Measurements from ENCODE around the gene C17orf50.
A peak's percentile ranks its signal among the peaks of the same experiment; 100 is the strongest.

The C17orf50 gene

GRCh38 chr17:35760587-35760986 is at the start of gene C17orf50:
Gene C17orf50 (plus strand): TSS chr17:35760887. CDS start chr17:35760942, 55 bp downstream.
- in situ Hi-C loops (cut with HindIII; ENCODE audit: low sequenced_read_pairs) = no loop called here
- no peak for TF ChIP-seq CTCF (IDR thresholded peaks at IDR 0.05; ENCODE audit: low read depth, low read length, missing control alignments)
- no peak for DNase-seq (ENCODE audit: low read depth)
- no peak within 1 kb of the TSS for H3K4me3 ChIP-seq (ENCODE audit: low read depth, low read length)

GRCh38 chr17:35710950-35711349 is 49.7 kb upstream of the C17orf50 start:
- in situ Hi-C loops (cut with HindIII; ENCODE audit: low sequenced_read_pairs) = no loop called here
- DNase-seq (ENCODE audit: low read depth) = no peak
- H3K4me3 ChIP-seq (ENCODE audit: low read depth, low read length) = no peak overlapping the region
- TF ChIP-seq CTCF (IDR thresholded peaks at IDR 0.05; ENCODE audit: low read depth, low read length, missing control alignments) = no peak

- in situ Hi-C loops (cut with HindIII; ENCODE audit: low sequenced_read_pairs) = no loop called here
- peak; percentile 95 for DNase-seq (ENCODE audit: low read depth)
- no peak overlapping the region for H3K4me3 ChIP-seq (ENCODE audit: low read depth, low read length)
- TF ChIP-seq CTCF (IDR thresholded peaks at IDR 0.05; ENCODE audit: low read depth, low read length, missing control alignments) = no peak
These were observed 47.5 kb upstream of the C17orf50 start for GRCh38 chr17:35713069-35713728.

GRCh38 chr17:35714988-35715387 is 45.7 kb upstream of the C17orf50 start:
- in situ Hi-C loops (cut with HindIII; ENCODE audit: low sequenced_read_pairs) = no loop called here
- no peak for DNase-seq (ENCODE audit: low read depth)
- no peak overlapping the region for H3K4me3 ChIP-seq (ENCODE audit: low read depth, low read length)
- no peak for TF ChIP-seq CTCF (IDR thresholded peaks at IDR 0.05; ENCODE audit: low read depth, low read length, missing control alignments)

GRCh38 chr17:35715416-35715815 is 45.3 kb upstream of the C17orf50 start:
- DNase-seq (ENCODE audit: low read depth) = no peak
- no peak for TF ChIP-seq CTCF (IDR thresholded peaks at IDR 0.05; ENCODE audit: low read depth, low read length, missing control alignments)
- no peak overlapping the region for H3K4me3 ChIP-seq (ENCODE audit: low read depth, low read length)
- in situ Hi-C loops (cut with HindIII; ENCODE audit: low sequenced_read_pairs) = no loop called here

- no peak for TF ChIP-seq CTCF (IDR thresholded peaks at IDR 0.05; ENCODE audit: low read depth, low read length, missing control alignments)
- DNase-seq (ENCODE audit: low read depth) = no peak
- in situ Hi-C loops (cut with HindIII; ENCODE audit: low sequenced_read_pairs) = no loop called here
These were observed 44.5 kb upstream of the C17orf50 start for GRCh38 chr17:35716173-35716572.

More at GRCh38 chr17:35716173-35716572, 44.5 kb upstream of the C17orf50 start:
- H3K4me3 ChIP-seq (ENCODE audit: low read depth, low read length) = no peak overlapping the region
